Type B pancreatic cell (in vitro differentiated cells): ENCODE results near the gene CYB5R4. TPM values are rescaled to one million over a fixed set of nuclear protein-coding genes. Genes with fewer than 3 reads are reported as not detected.

Source experiments
- DNase-seq: peaks from one replicate; pipeline ENCODE4 v3.0.0; 2021; ENCODE audit warnings: mixed read lengths; ENCODE audit not compliant: unreplicated experiment; ENCODE audit errors: extremely low spot score
- H3K27ac Mint-ChIP-seq: 2 replicates; pipeline ENCODE4 v1.8.0; 2021; ENCODE audit warnings: mild to moderate bottlenecking, mixed read lengths
- H3K27me3 Mint-ChIP-seq: 2 replicates; pipeline ENCODE4 v1.8.0; 2021; ENCODE audit warnings: mixed read lengths
- H3K36me3 Mint-ChIP-seq: 2 replicates; pipeline ENCODE4 v1.8.0; 2021; ENCODE audit warnings: mixed read lengths
- H3K4me1 Mint-ChIP-seq: one replicate; pipeline ENCODE4 v1.8.0; 2021; ENCODE audit warnings: mixed read lengths; ENCODE audit not compliant: unreplicated experiment
- H3K4me3 Mint-ChIP-seq: 2 replicates; pipeline ENCODE4 v1.8.0; 2021; ENCODE audit warnings: mild to moderate bottlenecking, mixed read lengths
- H3K9me3 Mint-ChIP-seq: 2 replicates; pipeline ENCODE4 v1.8.0; 2021; ENCODE audit warnings: mixed read lengths
- total RNA-seq: library from RNA; stranded (reverse); gene quantifications from 2 replicates; pipeline ENCODE4 v1.2.1, GENCODE V29; 2021; ENCODE audit warnings: low replicate concordance
- TF ChIP-seq, protein P1 (sequence below): fragments of 200-600 bp; sonication (generic); conservative IDR thresholded peaks from 2 replicates; pipeline ENCODE4 v1.5.0; 2021; ENCODE audit warnings: antibody characterized with exemption, mild to moderate bottlenecking

CYB5R4 gene
- total RNA-seq, 1 donor from 2014 or later: 9.0 TPM

DNA sequence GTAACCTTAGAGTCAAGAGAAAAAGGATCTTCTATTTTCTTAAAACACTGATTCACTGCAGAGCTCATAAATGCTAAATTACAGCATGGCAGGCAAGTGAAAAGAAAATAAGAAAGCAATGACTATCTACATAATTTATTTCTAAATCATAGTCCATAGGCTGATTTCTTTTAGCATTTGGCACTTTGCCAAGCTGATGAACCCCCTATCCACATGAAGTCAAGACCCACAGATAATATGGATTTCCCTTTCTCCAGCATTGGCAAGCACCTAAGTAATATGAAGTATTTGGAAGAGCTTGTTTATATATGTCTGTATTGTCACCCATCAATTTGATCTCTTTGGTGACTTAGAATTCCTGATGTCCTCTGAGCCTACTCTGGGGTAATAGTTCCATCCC is 126.2 kb downstream of the CYB5R4 start:
- Mint-ChIP-seq H3K4me3 (no peak overlapping the region), H3K9me3 (no peaks in the 10 kb centered on the region), H3K27ac (no peak overlapping the region), H3K36me3 (no peaks in the 10 kb centered on the region), H3K4me1 (no peaks in the 10 kb centered on the region), H3K27me3 (no peaks in the 10 kb centered on the region)
- TF ChIP-seq, protein P1, sequence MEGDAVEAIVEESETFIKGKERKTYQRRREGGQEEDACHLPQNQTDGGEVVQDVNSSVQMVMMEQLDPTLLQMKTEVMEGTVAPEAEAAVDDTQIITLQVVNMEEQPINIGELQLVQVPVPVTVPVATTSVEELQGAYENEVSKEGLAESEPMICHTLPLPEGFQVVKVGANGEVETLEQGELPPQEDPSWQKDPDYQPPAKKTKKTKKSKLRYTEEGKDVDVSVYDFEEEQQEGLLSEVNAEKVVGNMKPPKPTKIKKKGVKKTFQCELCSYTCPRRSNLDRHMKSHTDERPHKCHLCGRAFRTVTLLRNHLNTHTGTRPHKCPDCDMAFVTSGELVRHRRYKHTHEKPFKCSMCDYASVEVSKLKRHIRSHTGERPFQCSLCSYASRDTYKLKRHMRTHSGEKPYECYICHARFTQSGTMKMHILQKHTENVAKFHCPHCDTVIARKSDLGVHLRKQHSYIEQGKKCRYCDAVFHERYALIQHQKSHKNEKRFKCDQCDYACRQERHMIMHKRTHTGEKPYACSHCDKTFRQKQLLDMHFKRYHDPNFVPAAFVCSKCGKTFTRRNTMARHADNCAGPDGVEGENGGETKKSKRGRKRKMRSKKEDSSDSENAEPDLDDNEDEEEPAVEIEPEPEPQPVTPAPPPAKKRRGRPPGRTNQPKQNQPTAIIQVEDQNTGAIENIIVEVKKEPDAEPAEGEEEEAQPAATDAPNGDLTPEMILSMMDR: no peak
- no peak for DNase-seq

DNA sequence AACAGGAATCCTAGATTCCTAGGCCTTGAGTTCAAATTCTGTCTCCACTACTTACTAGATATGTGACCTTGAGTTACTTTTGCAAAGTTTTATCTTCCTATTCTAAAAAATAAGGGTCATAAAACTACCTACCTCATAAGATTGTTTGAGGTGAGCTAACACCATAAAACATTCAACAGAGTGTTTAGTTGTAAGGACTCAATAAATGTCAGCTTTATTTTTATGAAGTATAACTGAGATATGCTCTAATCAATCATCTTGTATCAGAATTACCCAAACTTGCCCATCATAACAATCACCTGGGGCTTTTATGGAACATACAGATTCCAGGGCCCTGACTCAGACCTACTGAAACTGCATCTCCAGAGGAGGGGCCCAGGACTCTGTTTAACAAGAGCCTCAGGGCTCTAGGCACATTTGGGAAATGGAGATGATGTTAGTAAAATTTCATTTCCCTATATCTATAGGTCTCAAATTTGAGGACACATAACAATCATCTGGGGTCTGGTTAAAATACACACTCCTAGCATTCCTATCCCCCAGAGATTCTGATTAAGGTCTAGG is 138.6 kb downstream of the CYB5R4 start:
- H3K4me1 Mint-ChIP-seq: peaks cover 4% of the 10 kb centered on the region
- H3K4me3 Mint-ChIP-seq: no peak overlapping the region
- H3K36me3 Mint-ChIP-seq: no peaks in the 10 kb centered on the region
- DNase-seq: no peak
- no peaks in the 10 kb centered on the region for H3K27me3 Mint-ChIP-seq
- H3K9me3 Mint-ChIP-seq: no peaks in the 10 kb centered on the region
- no peak overlapping the region for H3K27ac Mint-ChIP-seq
- TF ChIP-seq, protein P1: no peak

GRCh38 chr6:84001119-84001518 is 141.6 kb downstream of the CYB5R4 start:
- DNase-seq: no peak
- H3K27ac Mint-ChIP-seq: no peak overlapping the region
- H3K27me3 Mint-ChIP-seq: no peaks in the 10 kb centered on the region

GRCh38 chr6:84002226-84002625 is 142.7 kb downstream of the CYB5R4 start:
- TF ChIP-seq, protein P1: no peak
- Mint-ChIP-seq H3K4me1 (peaks cover 5% of the 10 kb centered on the region), H3K4me3 (no peak overlapping the region), H3K9me3 (no peaks in the 10 kb centered on the region), H3K27me3 (no peaks in the 10 kb centered on the region), H3K27ac (no peak overlapping the region), H3K36me3 (no peaks in the 10 kb centered on the region)
- no peak for DNase-seq

More at GRCh38 chr6:84001119-84001518, 141.6 kb downstream of the CYB5R4 start:
- H3K9me3 Mint-ChIP-seq: no peaks in the 10 kb centered on the region
- TF ChIP-seq, protein P1: no peak
- peaks cover 5% of the 10 kb centered on the region for H3K4me1 Mint-ChIP-seq
- no peak overlapping the region for H3K4me3 Mint-ChIP-seq
- H3K36me3 Mint-ChIP-seq: no peaks in the 10 kb centered on the region

GRCh38 chr6:84003131-84003530 is 143.6 kb downstream of the CYB5R4 start:
- Mint-ChIP-seq H3K9me3 (no peaks in the 10 kb centered on the region), H3K27ac (no peak overlapping the region), H3K4me1 (peaks cover 5% of the 10 kb centered on the region), H3K27me3 (no peaks in the 10 kb centered on the region), H3K4me3 (no peak overlapping the region), H3K36me3 (no peaks in the 10 kb centered on the region)
- no peak for DNase-seq
- TF ChIP-seq, protein P1: no peak

GRCh38 chr6:84003654-84004053 is 144.2 kb downstream of the CYB5R4 start:
- no peaks in the 10 kb centered on the region for H3K9me3 Mint-ChIP-seq
- H3K27ac Mint-ChIP-seq: no peak overlapping the region
- peaks cover 5% of the 10 kb centered on the region for H3K4me1 Mint-ChIP-seq
- TF ChIP-seq, protein P1: no peak
- DNase-seq: no peak
- H3K36me3 Mint-ChIP-seq: no peaks in the 10 kb centered on the region
- no peaks in the 10 kb centered on the region for H3K27me3 Mint-ChIP-seq
- H3K4me3 Mint-ChIP-seq: no peak overlapping the region
